ENCODE measurements around the gene PTPRM. TPM values are rescaled to one million over a fixed set of nuclear protein-coding genes. Genes with fewer than 3 reads are reported as not detected.

The PTPRM gene
- total RNA-seq, 1 experiment from 2014 or later: 1.6 TPM

- TF ChIP-seq CTCF (IDR thresholded peaks at IDR 0.05): no peak
- no peak for TF ChIP-seq REST (IDR thresholded peaks at IDR 0.05; ENCODE audit: insufficient read depth in 1 of 2, low read depth in 2 of 2, low read length in 1 of 2)
- no peak for TF ChIP-seq TCF7L2 (IDR thresholded peaks at IDR 0.05; ENCODE audit: low read depth, low read length)
- no peak for TF ChIP-seq POLR2AphosphoS5 (IDR thresholded peaks at IDR 0.05; ENCODE audit: low read depth, low read length)
- TF ChIP-seq SIN3A (IDR thresholded peaks at IDR 0.05; ENCODE audit: borderline replicate concordance, insufficient read depth, low read depth, low read length): no peak
- intact Hi-C loops (cut with micrococcal nuclease; ENCODE audit: unreplicated experiment): no loop called here
Measured at GRCh38 chr18:8264861-8265411, 697.8 kb downstream of the PTPRM start.

GRCh38 chr18:8272254-8272653 lies 705.1 kb downstream of the PTPRM start:
- ATAC-seq: no peak
- in situ Hi-C loops (cut with HindIII; ENCODE audit: low pct_unique_long_range_greater_than_20kb, low sequenced_read_pairs) (no loop called here), intact Hi-C loops (cut with micrococcal nuclease; ENCODE audit: unreplicated experiment) (no loop called here)
- CTCF ChIA-PET: no interaction called here
- Histone ChIP-seq H3K4me1 (ENCODE audit: control insufficient read depth, insufficient read depth, low read length) (no peaks in the 10 kb centered on the region), H3K27me3 (ENCODE audit: control insufficient read depth, insufficient read depth, low read length) (no peaks in the 10 kb centered on the region), H3K36me3 (ENCODE audit: control insufficient read depth, insufficient read depth, low read length) (no peaks in the 10 kb centered on the region), H3K27ac (ENCODE audit: low read length) (no peak overlapping the region), H3K9me3 (ENCODE audit: control insufficient read depth, insufficient read depth, low read depth, low read length) (no peaks in the 10 kb centered on the region), H3K4me3 (ENCODE audit: low read depth in 2 of 2, low read length in 2 of 2) (no peak overlapping the region)
- POLR2A ChIA-PET: no interaction called here
- DNase-seq (ENCODE audit: low read depth, low spot score): no peak
- no peak for TF ChIP-seq TCF7L2 (IDR thresholded peaks at IDR 0.05; ENCODE audit: low read depth, low read length)
- TF ChIP-seq REST (IDR thresholded peaks at IDR 0.05; ENCODE audit: insufficient read depth in 1 of 2, low read depth in 2 of 2, low read length in 1 of 2): no peak
- no peak for TF ChIP-seq CTCF (IDR thresholded peaks at IDR 0.05)
- no peak for TF ChIP-seq POLR2AphosphoS5 (IDR thresholded peaks at IDR 0.05; ENCODE audit: low read depth, low read length)
- no peak for TF ChIP-seq SIN3A (IDR thresholded peaks at IDR 0.05; ENCODE audit: borderline replicate concordance, insufficient read depth, low read depth, low read length)
- BruUV-seq (replicated peaks): no TSS peak

More at GRCh38 chr18:8264861-8265411, 697.8 kb downstream of the PTPRM start:
- Histone ChIP-seq H3K27me3 (ENCODE audit: control insufficient read depth, insufficient read depth, low read length) (no peaks in the 10 kb centered on the region; the same call in 1 of the 2 replicates), H3K4me1 (ENCODE audit: control insufficient read depth, insufficient read depth, low read length) (no peaks in the 10 kb centered on the region), H3K4me3 (ENCODE audit: low read depth in 2 of 2, low read length in 2 of 2) (no peak overlapping the region), H3K27ac (ENCODE audit: low read length) (no peak overlapping the region), H3K36me3 (ENCODE audit: control insufficient read depth, insufficient read depth, low read length) (no peaks in the 10 kb centered on the region), H3K9me3 (ENCODE audit: control insufficient read depth, insufficient read depth, low read depth, low read length) (no peaks in the 10 kb centered on the region)
- ChIA-PET POLR2A (no interaction called here), CTCF (no interaction called here)
- DNase-seq (ENCODE audit: low read depth, low spot score) (no peak), ATAC-seq (no peak)
- in situ Hi-C loops (cut with HindIII; ENCODE audit: low pct_unique_long_range_greater_than_20kb, low sequenced_read_pairs): no loop called here
- no TSS peak for BruUV-seq (replicated peaks)

Data from Panc1 (cell line).